ENCODE results near the gene LTB4R2. TPM values are rescaled to one million over a fixed set of nuclear protein-coding genes. Genes with fewer than 3 reads are reported as not detected.

The LTB4R2 gene
- total RNA-seq, 1 experiment from 2014 or later, result 12.9 TPM

DNA sequence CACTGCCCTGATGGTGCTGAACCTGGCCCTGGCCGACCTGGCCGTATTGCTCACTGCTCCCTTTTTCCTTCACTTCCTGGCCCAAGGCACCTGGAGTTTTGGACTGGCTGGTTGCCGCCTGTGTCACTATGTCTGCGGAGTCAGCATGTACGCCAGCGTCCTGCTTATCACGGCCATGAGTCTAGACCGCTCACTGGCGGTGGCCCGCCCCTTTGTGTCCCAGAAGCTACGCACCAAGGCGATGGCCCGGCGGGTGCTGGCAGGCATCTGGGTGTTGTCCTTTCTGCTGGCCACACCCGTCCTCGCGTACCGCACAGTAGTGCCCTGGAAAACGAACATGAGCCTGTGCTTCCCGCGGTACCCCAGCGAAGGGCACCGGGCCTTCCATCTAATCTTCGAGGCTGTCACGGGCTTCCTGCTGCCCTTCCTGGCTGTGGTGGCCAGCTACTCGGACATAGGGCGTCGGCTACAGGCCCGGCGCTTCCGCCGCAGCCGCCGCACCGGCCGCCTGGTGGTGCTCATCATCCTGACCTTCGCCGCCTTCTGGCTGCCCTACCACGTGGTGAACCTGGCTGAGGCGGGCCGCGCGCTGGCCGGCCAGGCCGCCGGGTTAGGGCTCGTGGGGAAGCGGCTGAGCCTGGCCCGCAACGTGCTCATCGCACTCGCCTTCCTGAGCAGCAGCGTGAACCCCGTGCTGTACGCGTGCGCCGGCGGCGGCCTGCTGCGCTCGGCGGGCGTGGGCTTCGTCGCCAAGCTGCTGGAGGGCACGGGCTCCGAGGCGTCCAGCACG lies 6.1 kb downstream of the LTB4R2 start (continued):
- TF ChIP-seq, protein P1, sequence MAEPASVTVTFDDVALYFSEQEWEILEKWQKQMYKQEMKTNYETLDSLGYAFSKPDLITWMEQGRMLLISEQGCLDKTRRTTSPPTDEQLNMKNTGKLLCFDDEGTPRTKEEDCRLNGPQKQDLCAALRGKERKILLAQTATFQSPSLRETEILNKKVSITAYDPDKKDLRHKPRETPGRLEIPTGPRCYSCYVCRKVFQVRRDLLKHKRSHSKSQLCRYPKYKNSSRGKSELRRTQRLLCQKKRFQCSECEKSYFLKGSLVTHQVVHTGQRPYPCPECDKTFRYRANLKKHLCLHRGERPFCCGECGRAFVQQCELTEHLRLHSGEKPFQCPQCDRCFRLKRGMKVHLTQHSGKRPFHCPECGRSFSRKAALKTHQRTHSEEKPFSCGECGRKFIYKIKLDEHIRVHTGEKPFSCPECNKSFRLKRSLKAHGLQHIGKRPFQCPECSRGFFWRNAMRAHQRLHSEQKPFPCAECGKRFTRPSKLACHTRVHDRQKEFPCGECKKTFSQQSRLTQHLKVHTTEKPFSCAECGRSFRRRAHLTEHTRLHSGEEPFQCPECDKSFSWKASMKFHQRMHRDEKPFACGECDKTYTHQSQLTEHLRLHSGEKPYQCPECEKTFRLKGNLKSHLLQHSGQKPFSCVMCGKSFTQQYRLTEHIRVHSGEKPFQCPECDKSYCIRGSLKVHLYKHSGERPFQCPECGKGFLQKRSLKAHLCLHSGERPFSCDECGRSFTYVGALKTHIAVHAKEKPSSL (CRISPR knock-in tag; conservative IDR thresholded peaks at IDR 0.05), result no peak
- TF ChIP-seq E2F5 (CRISPR knock-in tag; IDR thresholded peaks at IDR 0.05), result 0 out of 2 replicates have a peak, but pooled peaks have one; percentile 39
- peak; percentile 88 for TF ChIP-seq USF1 (CRISPR knock-in tag; IDR thresholded peaks at IDR 0.05)
- TF ChIP-seq FOXK1 (CRISPR knock-in tag; IDR thresholded peaks at IDR 0.05), result peak; percentile 76; the same call in 1 of the 2 replicates
- TF ChIP-seq RELA (CRISPR knock-in tag; IDR thresholded peaks at IDR 0.05; ENCODE audit: borderline replicate concordance), result peak; percentile 82; the same call in 1 of the 2 replicates
- TF ChIP-seq SMAD4 (CRISPR knock-in tag; IDR thresholded peaks at IDR 0.05), result peak; percentile 60; the same call in 1 of the 2 replicates
- TF ChIP-seq, protein P2, sequence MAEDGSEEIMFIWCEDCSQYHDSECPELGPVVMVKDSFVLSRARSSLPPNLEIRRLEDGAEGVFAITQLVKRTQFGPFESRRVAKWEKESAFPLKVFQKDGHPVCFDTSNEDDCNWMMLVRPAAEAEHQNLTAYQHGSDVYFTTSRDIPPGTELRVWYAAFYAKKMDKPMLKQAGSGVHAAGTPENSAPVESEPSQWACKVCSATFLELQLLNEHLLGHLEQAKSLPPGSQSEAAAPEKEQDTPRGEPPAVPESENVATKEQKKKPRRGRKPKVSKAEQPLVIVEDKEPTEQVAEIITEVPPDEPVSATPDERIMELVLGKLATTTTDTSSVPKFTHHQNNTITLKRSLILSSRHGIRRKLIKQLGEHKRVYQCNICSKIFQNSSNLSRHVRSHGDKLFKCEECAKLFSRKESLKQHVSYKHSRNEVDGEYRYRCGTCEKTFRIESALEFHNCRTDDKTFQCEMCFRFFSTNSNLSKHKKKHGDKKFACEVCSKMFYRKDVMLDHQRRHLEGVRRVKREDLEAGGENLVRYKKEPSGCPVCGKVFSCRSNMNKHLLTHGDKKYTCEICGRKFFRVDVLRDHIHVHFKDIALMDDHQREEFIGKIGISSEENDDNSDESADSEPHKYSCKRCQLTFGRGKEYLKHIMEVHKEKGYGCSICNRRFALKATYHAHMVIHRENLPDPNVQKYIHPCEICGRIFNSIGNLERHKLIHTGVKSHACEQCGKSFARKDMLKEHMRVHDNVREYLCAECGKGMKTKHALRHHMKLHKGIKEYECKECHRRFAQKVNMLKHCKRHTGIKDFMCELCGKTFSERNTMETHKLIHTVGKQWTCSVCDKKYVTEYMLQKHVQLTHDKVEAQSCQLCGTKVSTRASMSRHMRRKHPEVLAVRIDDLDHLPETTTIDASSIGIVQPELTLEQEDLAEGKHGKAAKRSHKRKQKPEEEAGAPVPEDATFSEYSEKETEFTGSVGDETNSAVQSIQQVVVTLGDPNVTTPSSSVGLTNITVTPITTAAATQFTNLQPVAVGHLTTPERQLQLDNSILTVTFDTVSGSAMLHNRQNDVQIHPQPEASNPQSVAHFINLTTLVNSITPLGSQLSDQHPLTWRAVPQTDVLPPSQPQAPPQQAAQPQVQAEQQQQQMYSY (CRISPR knock-in tag; IDR thresholded peaks at IDR 0.05), result peak; percentile 63
- peak; percentile 72; the same call in 1 of the 2 replicates for TF ChIP-seq E2F1 (CRISPR knock-in tag; IDR thresholded peaks at IDR 0.05)
- TF ChIP-seq ZMAT4 (CRISPR knock-in tag; IDR thresholded peaks at IDR 0.05), result no peak
- TF ChIP-seq, protein P3, sequence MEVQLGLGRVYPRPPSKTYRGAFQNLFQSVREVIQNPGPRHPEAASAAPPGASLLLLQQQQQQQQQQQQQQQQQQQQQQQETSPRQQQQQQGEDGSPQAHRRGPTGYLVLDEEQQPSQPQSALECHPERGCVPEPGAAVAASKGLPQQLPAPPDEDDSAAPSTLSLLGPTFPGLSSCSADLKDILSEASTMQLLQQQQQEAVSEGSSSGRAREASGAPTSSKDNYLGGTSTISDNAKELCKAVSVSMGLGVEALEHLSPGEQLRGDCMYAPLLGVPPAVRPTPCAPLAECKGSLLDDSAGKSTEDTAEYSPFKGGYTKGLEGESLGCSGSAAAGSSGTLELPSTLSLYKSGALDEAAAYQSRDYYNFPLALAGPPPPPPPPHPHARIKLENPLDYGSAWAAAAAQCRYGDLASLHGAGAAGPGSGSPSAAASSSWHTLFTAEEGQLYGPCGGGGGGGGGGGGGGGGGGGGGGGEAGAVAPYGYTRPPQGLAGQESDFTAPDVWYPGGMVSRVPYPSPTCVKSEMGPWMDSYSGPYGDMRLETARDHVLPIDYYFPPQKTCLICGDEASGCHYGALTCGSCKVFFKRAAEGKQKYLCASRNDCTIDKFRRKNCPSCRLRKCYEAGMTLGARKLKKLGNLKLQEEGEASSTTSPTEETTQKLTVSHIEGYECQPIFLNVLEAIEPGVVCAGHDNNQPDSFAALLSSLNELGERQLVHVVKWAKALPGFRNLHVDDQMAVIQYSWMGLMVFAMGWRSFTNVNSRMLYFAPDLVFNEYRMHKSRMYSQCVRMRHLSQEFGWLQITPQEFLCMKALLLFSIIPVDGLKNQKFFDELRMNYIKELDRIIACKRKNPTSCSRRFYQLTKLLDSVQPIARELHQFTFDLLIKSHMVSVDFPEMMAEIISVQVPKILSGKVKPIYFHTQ (CRISPR knock-in tag; IDR thresholded peaks at IDR 0.05), result no peak

DNA sequence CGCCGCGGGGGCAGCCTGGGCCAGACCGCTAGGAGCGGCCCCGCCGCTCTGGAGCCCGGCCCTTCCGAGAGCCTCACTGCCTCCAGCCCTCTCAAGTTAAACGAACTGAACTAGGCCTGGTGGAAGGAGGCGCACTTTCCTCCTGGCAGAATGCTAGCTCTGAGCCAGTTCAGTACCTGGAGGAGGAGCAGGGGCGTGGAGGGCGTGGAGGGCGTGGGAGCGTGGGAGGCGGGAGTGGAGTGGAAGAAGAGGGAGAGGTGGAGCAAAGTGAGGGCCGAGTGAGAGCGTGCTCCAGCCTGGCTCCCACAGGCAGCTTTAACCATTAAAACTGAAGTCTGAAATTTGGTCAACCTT lies 6.6 kb downstream of the LTB4R2 start:
- POLR2A ChIA-PET, result interaction anchor here (0.6 kb wide), 2 partner anchors 104 to 115 kb away, joined by 3 read pairs; no protein-coding TSS in a partner anchor
- Mint-ChIP-seq H3K9me3 (no peaks in the 10 kb centered on the region), H3K27ac (no peak overlapping the region), H3K4me3 (no peak overlapping the region), H3K36me3 (no peaks in the 10 kb centered on the region), H3K27me3 (ENCODE audit: low read depth) (peaks cover 86% of the 10 kb centered on the region), H3K4me1 (no peaks in the 10 kb centered on the region; the same call in 1 of the 2 replicates)
- CTCF ChIA-PET, result interaction anchor here (1.1 to 3.2 kb wide), 5 partner anchors 9 to 114 kb away, joined by 3 to 21 read pairs (median 10); partner anchors contain the start of genes CIDEB, KHNYN and TINF2
- DNase-seq (ENCODE audit: low spot score) (no peak), ATAC-seq (peak; percentile 33; the same call in 1 of the 2 replicates)
- TF ChIP-seq, protein P4, sequence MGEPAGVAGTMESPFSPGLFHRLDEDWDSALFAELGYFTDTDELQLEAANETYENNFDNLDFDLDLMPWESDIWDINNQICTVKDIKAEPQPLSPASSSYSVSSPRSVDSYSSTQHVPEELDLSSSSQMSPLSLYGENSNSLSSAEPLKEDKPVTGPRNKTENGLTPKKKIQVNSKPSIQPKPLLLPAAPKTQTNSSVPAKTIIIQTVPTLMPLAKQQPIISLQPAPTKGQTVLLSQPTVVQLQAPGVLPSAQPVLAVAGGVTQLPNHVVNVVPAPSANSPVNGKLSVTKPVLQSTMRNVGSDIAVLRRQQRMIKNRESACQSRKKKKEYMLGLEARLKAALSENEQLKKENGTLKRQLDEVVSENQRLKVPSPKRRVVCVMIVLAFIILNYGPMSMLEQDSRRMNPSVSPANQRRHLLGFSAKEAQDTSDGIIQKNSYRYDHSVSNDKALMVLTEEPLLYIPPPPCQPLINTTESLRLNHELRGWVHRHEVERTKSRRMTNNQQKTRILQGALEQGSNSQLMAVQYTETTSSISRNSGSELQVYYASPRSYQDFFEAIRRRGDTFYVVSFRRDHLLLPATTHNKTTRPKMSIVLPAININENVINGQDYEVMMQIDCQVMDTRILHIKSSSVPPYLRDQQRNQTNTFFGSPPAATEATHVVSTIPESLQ (CRISPR knock-in tag; IDR thresholded peaks at IDR 0.05), result no peak
- no peak for TF ChIP-seq SOX15 (CRISPR knock-in tag; IDR thresholded peaks at IDR 0.05)
- TF ChIP-seq SMAD3 (CRISPR knock-in tag; IDR thresholded peaks at IDR 0.05; ENCODE audit: borderline replicate concordance), result no peak
- TF ChIP-seq NR2C2 (CRISPR knock-in tag; IDR thresholded peaks at IDR 0.05), result no peak
- TF ChIP-seq OVOL2 (CRISPR knock-in tag; IDR thresholded peaks at IDR 0.05; ENCODE audit: borderline replicate concordance), result no peak
- TF ChIP-seq STAT6 (CRISPR knock-in tag; conservative IDR thresholded peaks at IDR 0.05; ENCODE audit: low read depth), result no peak

Measured in WTC11 (cell line).